BJ (cell line): ENCODE data around the gene CHTF18. TPM values are rescaled to one million over a fixed set of nuclear protein-coding genes. Genes with fewer than 3 reads are reported as not detected.
"Not testable (repeated sequence)": the region's sequence is repeated elsewhere in the genome, so short reads cannot be mapped to it uniquely, and the experiment has no call there.

Source experiments
- CTCF ChIA-PET: fragments of 350-600 bp; formaldehyde crosslinking; extraction: SDS; loops from one replicate; lab custom pipeline; 2021; ENCODE audit warnings: antibody characterized with exemption, inconsistent platforms; lab: Yijun Ruan, JAX
- POLR2A ChIA-PET: fragments of 300-600 bp; sonication (Branson Sonifier 250); formaldehyde crosslinking; extraction: SDS; loops from one replicate; lab custom pipeline; 2021; ENCODE audit warnings: antibody characterized with exemption; lab: Charles Lee
- DNase-seq: peaks from one replicate; pipeline ENCODE4 v3.0.0-alpha.2; 2011; ENCODE audit warnings: low read depth
- H3K27me3 ChIP-seq: 2 replicates; pipeline ENCODE4 v1.6.0; 2011; ENCODE audit warnings: low read length; ENCODE audit not compliant: control insufficient read depth, insufficient read depth
- H3K36me3 ChIP-seq: 2 replicates; pipeline ENCODE4 v1.5.1; 2011; ENCODE audit warnings: low read length; ENCODE audit not compliant: control insufficient read depth, insufficient read depth
- H3K4me3 ChIP-seq: 2 replicates; pipeline ENCODE4 v1.5.1; 2011; ENCODE audit warnings: low read depth, mild to moderate bottlenecking, control low read depth, low read length
- CTCF ChIP-seq: IDR thresholded peaks from 2 replicates; pipeline ENCODE4 v1.5.1; 2011; ENCODE audit warnings: low read depth, mild to moderate bottlenecking, control low read depth, inconsistent platforms, low read length, moderate library complexity; ENCODE audit not compliant: insufficient read depth
- polyA plus RNA-seq: library from polyadenylated mRNA; depleted of rRNA; stranded (reverse); fragments of >200 nt; gene quantifications from 2 replicates; pipeline ENCODE4 v1.2.3, GENCODE V29; 2011

Gene CHTF18
- polyA plus RNA-seq, 1 experiment, result 6.1 TPM

GRCh38 chr16:832652-833336, 44.4 kb downstream of the CHTF18 start:
- H3K36me3 ChIP-seq, result no peaks in the 10 kb centered on the region
- ChIA-PET CTCF (no interaction called here), POLR2A (no interaction called here)
- DNase-seq, result no peak
- no peaks in the 10 kb centered on the region for H3K27me3 ChIP-seq
- TF ChIP-seq CTCF, result no peak
- H3K4me3 ChIP-seq, result no peak overlapping the region

GRCh38 chr16:833411-833810, 45.0 kb downstream of the CHTF18 start:
- no peak for TF ChIP-seq CTCF
- no peaks in the 10 kb centered on the region for H3K27me3 ChIP-seq
- no peak for DNase-seq
- POLR2A ChIA-PET, result no interaction called here
- no peak overlapping the region for H3K4me3 ChIP-seq
- CTCF ChIA-PET, result no interaction called here
- H3K36me3 ChIP-seq, result no peaks in the 10 kb centered on the region

- H3K36me3 ChIP-seq, result no peaks in the 10 kb centered on the region
- no peaks in the 10 kb centered on the region for H3K27me3 ChIP-seq
- no peak for TF ChIP-seq CTCF
- ChIA-PET POLR2A (no interaction called here), CTCF (no interaction called here)
- no peak overlapping the region for H3K4me3 ChIP-seq
- DNase-seq, result no peak
These were observed 47.0 kb downstream of the CHTF18 start for GRCh38 chr16:835373-835772.

- CTCF ChIA-PET, result no interaction called here
- H3K4me3 ChIP-seq, result no peak overlapping the region
- DNase-seq, result no peak
- no peaks in the 10 kb centered on the region for H3K36me3 ChIP-seq
- POLR2A ChIA-PET, result no interaction called here
- H3K27me3 ChIP-seq, result no peaks in the 10 kb centered on the region
- no peak for TF ChIP-seq CTCF
These were observed 47.8 kb downstream of the CHTF18 start for GRCh38 chr16:836221-836620.

- H3K4me3 ChIP-seq, POLR2A ChIA-PET, CTCF ChIA-PET, H3K27me3 ChIP-seq, H3K36me3 ChIP-seq, DNase-seq: not testable (repeated sequence)
These were observed 48.4 kb downstream of the CHTF18 start for GRCh38 chr16:836822-837221.

- POLR2A ChIA-PET, result no interaction called here
- CTCF ChIA-PET, result no interaction called here
- Histone ChIP-seq H3K4me3 (no peak overlapping the region), H3K27me3 (no peaks in the 10 kb centered on the region), H3K36me3 (no peaks in the 10 kb centered on the region)
- TF ChIP-seq CTCF, result no peak
- DNase-seq, result no peak
These were observed 50.3 kb downstream of the CHTF18 start for GRCh38 chr16:838741-839140.
